Muscle layer of duodenum (tissue), 2 donors: ENCODE measurements around the gene GLCCI1.
"Not testable (repeated sequence)": the region's sequence is repeated elsewhere in the genome, so short reads cannot be mapped to it uniquely, and the experiment has no call there.

Experiments used
- H3K27ac ChIP-seq: one replicate; pipeline ENCODE4 v1.7.0; 2013; ENCODE audit warnings: mild to moderate bottlenecking, low read length
- H3K27me3 ChIP-seq: one replicate; pipeline ENCODE4 v1.7.0; 2013; ENCODE audit warnings: low read depth, mild to moderate bottlenecking, control low read depth, low read length
- H3K36me3 ChIP-seq, 2 donors: one replicate each; pipeline ENCODE4 v1.7.0; 2013; ENCODE audit warnings: low read length in 2 of 2, control low read depth in 1 of 2, mild to moderate bottlenecking in 1 of 2; ENCODE audit not compliant: insufficient read depth in 2 of 2, control insufficient read depth in 1 of 2
- H3K4me1 ChIP-seq, 2 donors: one replicate each; pipeline ENCODE4 v1.7.0; 2013; ENCODE audit warnings: low read length in 2 of 2, mild to moderate bottlenecking in 2 of 2, control low read depth in 1 of 2, moderate library complexity in 1 of 2; ENCODE audit not compliant: insufficient read depth in 2 of 2, control insufficient read depth in 1 of 2
- H3K4me3 ChIP-seq, 2 donors: one replicate each; pipeline ENCODE4 v1.7.0; 2013; ENCODE audit warnings: low read length in 2 of 2, low read depth in 1 of 2, mild to moderate bottlenecking in 1 of 2
- H3K9me3 ChIP-seq, 2 donors: one replicate each; pipeline ENCODE4 v1.7.0; 2013; ENCODE audit warnings: low read length in 2 of 2, control low read depth in 1 of 2, mild to moderate bottlenecking in 1 of 2; ENCODE audit not compliant: control insufficient read depth in 1 of 2
- donor health status: healthy.

Gene GLCCI1

DNA sequence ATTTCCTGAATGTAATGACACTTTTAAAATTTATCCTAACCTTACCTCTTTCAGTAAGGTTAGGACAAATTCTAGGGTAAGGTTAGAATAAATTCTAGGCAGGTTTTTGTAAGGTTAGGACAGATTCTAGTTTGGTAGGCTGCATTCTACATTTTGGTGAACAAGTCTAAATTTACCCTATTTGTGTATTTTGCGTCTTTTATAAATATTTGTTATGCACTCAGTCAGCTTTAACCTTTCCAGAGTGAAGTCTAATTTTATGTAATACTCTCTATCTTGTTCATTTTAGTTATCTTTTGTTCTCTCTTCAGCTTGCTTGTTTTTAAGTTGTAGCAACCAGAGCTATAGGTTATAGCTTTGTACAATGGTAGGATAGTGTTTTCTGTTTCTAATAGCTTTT is 54.0 kb downstream of the GLCCI1 start:
- Histone ChIP-seq H3K27ac (no peak overlapping the region), H3K4me1 (no peaks in the 10 kb centered on the region), H3K9me3 (peaks cover 0 to 6% of the 10 kb centered on the region in 2 donors), H3K27me3 (no peaks in the 10 kb centered on the region), H3K4me3 (no peak overlapping the region), H3K36me3 (peaks cover 16 to 24% of the 10 kb centered on the region in 2 donors)

DNA sequence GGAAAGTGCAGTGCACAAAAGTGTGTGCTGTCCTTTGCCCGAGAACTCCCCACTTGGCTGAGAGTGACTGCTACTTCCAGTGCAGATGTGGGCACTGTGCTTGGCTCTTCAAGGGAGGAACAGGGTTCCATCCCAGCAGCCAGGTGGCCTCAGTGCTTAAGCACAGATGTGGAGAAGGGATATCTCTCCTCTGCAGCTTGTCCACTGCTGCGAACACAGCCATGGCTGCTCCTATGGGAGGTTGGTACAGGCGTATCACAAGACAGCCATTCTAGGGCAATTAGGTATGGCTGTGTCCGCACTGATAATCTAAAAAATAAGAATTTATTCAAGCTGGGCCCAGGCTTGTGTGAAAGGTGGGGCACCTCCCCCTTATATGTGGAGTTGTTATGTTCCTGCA is 66.6 kb downstream of the GLCCI1 start:
- no peak overlapping the region for H3K4me3 ChIP-seq
- peaks cover 0 to 4% of the 10 kb centered on the region in 2 donors for H3K9me3 ChIP-seq
- no peak overlapping the region for H3K27ac ChIP-seq

DNA sequence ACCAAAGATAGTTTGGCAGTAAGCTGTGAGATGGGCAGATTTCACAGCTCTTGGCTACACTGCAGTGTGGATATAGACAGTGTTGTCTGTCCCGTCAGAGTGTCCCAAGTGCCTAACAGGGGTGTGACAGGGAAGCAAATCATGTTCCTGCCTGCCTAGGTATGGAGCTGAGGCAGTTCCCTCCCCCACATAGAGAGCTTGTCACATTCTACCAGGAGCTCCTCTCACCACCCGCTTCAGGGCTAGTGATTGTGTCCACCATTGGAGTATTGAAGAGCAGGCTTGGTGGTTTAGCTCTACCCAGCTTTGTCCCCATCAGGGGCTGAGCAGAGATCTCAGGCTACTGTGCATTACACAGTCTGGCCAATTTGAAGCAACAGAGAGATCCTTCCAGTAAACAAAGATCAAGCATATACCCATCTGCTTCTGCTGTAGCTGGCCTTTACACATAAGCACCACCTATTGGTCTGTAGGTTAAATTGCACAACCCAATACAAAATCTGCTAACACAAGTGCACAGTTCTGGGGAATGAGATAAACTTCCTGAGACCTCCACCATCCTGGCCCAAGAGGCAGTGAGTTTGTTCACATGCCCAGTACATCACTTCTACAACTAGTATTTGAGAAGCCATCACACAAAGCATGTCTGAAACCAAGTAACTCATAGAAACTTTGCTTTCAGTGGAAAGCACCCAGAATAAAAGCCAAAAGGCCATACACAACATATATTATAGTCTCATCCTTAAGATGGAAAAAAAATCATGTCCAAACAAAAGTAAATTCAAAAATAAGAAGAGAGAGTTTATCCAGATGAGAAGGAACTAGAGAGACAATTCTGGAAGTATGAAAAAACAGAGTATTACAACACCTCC is 67.3 kb downstream of the GLCCI1 start:
- H3K27ac ChIP-seq, result no peak overlapping the region
- H3K4me3 ChIP-seq, result no peak overlapping the region
- H3K27me3 ChIP-seq, result no peaks in the 10 kb centered on the region
- peaks cover 0 to 26% of the 10 kb centered on the region in 2 donors for H3K36me3 ChIP-seq
- H3K9me3 ChIP-seq, result peaks cover 0 to 4% of the 10 kb centered on the region in 2 donors
- no peaks in the 10 kb centered on the region for H3K4me1 ChIP-seq

More for the DNA sequence above, 66.6 kb downstream of the GLCCI1 start:
- Histone ChIP-seq H3K4me1 (no peaks in the 10 kb centered on the region), H3K36me3 (peaks cover 0 to 26% of the 10 kb centered on the region in 2 donors), H3K27me3 (no peaks in the 10 kb centered on the region)

DNA sequence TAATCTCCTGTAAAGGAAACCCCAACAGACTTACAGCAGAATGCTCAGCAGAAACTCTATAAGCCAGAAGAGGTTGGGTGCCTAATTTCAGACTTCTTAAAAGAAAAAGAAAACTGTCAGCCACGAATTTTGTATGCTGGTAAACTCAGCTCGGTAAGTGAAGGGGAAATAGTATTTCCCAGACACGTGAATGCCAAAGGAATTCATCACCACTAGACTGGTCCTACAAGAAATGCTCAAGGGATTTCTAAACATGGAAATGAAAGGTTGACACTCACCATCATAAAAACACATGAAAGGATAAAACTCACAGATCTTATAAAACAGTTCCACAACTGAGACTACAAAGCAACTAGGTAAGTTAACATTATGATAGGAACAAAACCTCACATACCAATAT is 68.6 kb downstream of the GLCCI1 start:
- no peak overlapping the region for H3K27ac ChIP-seq
- H3K4me3 ChIP-seq, result no peak overlapping the region
- H3K27me3 ChIP-seq, result no peaks in the 10 kb centered on the region
- H3K36me3 ChIP-seq, result peaks cover 0 to 22% of the 10 kb centered on the region in 2 donors
- H3K4me1 ChIP-seq, result no peaks in the 10 kb centered on the region
- H3K9me3 ChIP-seq, result peaks cover 0 to 4% of the 10 kb centered on the region in 2 donors

DNA sequence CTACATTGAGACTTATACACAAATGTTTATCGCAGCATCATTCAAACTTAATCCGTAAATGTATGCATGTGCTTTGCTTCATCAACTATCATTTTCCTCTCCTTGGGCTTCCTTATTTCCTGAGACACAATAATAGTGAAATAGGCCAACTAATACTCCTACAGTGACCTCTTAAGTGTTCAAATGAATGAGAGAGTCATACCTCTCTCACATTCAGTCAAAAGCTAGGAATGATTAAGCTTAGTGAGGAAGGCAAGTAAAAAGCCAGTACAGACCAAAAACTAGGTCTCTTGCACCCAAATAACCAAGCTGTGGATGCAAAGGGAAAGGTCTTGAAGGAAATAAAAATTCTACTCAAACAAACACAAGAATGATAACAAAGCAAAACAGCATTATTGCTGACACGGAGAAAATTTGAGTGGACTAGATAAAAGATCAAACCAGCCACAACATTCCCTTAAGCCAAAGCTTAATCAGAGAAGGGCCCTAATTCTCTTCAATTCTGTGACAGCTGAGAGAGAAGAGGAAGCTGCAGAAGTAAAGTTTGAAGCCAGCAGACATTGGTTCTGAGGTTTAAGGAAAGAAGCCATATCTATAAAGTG is 72.3 kb downstream of the GLCCI1 start:
- Histone ChIP-seq H3K4me1 (no peaks in the 10 kb centered on the region), H3K4me3 (no peak overlapping the region), H3K27me3 (no peaks in the 10 kb centered on the region), H3K36me3 (peaks cover 0 to 23% of the 10 kb centered on the region in 2 donors), H3K27ac (no peak overlapping the region), H3K9me3 (no peaks in the 10 kb centered on the region)

DNA sequence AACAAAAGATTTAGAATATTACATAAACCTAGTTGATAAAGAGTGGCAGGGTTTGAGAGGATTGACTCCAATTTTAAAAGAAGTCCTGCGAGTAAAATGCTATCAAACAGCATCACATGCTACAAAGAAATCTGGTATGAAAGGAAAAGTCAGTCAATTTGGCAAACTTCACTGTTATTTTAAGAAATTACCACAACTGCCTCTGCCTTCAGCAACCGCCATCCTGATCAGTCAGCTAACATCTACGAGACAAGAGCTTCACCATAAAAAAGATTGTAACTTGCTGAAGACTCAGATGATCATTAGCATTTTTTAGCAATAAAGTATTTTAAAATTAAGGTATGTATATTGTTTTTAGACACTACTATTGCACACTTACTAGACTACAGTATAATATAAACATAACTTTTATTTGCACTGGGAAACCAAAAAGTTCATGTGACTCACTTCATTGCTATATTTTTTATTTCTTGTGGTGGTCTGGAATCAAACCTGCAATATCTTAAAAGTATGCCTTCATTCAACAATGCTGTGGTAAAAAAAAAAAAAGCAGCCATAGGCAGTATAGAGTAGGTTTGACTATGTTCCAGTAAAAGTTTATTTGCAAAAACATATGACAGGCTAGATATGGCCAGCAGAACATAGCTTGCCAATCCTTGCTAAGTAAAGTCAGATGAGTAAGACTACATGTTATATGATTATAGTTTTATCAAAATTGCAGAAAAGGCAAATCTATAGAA is 74.4 kb downstream of the GLCCI1 start:
- H3K27me3 ChIP-seq, result no peaks in the 10 kb centered on the region
- H3K9me3 ChIP-seq, result no peaks in the 10 kb centered on the region
- H3K36me3 ChIP-seq, result peaks cover 0 to 18% of the 10 kb centered on the region in 2 donors
- H3K4me3 ChIP-seq, result no peak overlapping the region
- no peak overlapping the region for H3K27ac ChIP-seq
- no peaks in the 10 kb centered on the region for H3K4me1 ChIP-seq

DNA sequence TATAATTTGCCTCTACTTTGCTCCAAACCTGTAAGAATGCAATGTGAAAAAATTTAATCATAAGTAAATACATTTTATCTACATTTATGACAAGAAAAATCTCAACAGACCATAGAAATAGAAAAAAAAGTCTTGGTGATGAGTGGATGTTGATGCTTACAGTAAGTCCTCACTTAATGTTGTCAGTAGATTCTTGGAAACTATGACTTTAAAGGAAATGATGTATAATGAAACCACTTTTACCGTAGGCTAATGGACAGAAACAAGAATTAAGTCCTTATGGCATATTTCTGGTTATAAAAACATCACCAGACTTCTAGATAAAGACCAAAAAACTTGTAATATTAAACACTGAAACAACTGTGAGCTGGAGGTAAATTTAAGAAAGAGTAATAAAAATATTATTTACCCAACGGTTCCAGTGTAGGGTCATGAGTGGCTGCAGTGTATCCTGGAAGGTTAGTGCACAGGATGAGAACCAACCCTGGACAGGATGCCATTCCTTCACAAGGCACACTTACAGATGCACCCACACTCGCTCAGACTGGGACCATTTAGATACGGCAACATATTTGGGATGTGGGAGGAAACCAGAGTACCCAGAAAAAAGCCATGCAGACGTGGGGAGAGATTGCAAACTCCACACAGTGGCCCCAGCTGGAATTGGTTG is 76.3 kb downstream of the GLCCI1 start:
- no peak overlapping the region for H3K27ac ChIP-seq
- H3K4me3 ChIP-seq, result no peak overlapping the region
- no peaks in the 10 kb centered on the region for H3K4me1 ChIP-seq
- peaks cover 0 to 18% of the 10 kb centered on the region in 2 donors for H3K36me3 ChIP-seq
- no peaks in the 10 kb centered on the region for H3K27me3 ChIP-seq
- H3K9me3 ChIP-seq, result no peaks in the 10 kb centered on the region

DNA sequence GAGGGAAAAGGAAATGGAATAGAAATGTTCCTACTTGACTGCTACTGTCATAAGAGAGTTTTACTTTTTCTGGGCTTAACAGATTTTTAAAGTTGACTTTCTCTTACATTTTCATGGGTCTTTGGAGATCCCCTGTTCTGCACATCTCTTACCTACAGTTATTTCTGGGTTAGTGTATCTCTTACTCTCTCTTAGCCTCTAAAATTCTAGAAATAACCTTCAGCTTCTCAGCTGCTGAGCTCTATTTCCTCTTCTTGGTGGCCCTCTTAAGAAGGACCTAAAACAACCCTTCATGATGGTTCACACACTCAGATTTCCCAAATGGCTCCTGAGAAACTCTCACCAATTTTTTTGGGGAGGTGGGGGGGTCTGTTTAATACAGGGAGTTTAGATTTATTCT is 79.5 kb downstream of the GLCCI1 start:
- not testable (repeated sequence) for H3K9me3 ChIP-seq, H3K4me1 ChIP-seq, H3K27ac ChIP-seq, H3K4me3 ChIP-seq, H3K27me3 ChIP-seq, H3K36me3 ChIP-seq

DNA sequence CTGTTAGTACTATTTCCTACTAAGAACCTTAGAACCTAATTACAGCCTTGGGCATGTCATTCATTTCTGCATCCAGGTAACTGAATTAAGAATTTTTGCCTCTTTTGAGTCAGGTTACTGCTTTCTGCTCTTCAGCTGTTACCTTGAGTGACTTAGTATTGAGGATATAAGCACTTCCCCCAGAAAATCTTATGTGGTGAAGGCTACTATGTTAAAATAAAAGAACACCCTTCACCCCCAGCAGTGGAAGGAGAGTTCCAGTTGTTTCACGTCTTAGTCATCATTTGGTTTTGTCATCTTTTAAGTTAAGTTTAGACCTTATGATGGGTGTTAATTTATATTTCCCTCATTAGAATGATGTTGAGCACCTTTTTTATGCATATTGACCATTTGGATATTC is 82.8 kb downstream of the GLCCI1 start:
- Histone ChIP-seq H3K4me1 (no peaks in the 10 kb centered on the region), H3K9me3 (no peaks in the 10 kb centered on the region), H3K4me3 (no peak overlapping the region), H3K36me3 (peaks cover 4 to 5% of the 10 kb centered on the region in 2 donors), H3K27me3 (no peaks in the 10 kb centered on the region), H3K27ac (no peak overlapping the region)

DNA sequence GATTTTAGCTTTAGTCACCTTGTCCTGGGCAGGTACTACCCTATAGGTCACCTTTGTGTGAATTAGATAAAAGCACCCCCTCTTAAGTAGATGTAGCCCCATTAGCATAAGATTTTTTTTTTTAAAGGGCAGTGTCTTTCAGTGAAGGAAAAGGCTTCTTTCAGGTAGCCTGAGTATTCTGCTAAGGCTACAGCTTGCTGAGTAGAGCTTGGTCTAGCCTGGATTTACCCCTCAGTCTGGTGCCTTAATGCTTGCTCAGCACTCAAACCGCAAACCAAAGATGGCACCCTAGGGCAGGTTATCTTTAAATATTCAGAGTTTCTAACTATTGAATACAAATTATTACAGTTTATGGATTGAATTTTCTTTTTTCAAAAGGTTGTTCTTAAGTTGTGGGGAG is 83.4 kb downstream of the GLCCI1 start:
- H3K27ac ChIP-seq, result no peak overlapping the region
- no peak overlapping the region for H3K4me3 ChIP-seq

DNA sequence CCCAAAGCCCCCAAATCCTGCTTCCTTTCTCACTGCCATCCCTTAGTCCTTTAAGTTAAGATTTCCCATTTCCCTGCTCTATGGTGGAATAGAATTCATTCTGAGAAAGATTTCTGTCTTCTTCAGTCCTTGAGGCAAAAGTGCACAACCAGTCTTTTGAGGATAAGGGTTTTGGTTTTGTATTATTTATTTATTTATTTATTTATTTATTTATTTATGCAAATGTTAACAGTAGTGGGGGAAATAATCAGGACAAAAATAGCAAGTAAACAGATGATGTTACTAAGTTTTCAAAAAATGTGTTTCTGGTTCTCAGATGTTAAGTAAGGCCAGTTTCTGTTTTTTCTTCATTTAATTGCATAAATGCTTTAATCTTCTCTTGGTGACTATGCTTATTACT is 84.2 kb downstream of the GLCCI1 start:
- Histone ChIP-seq H3K4me1 (no peaks in the 10 kb centered on the region), H3K36me3 (peaks cover 6 to 8% of the 10 kb centered on the region in 2 donors), H3K4me3 (no peak overlapping the region)

More for the DNA sequence above, 83.4 kb downstream of the GLCCI1 start:
- Histone ChIP-seq H3K27me3 (no peaks in the 10 kb centered on the region), H3K9me3 (no peaks in the 10 kb centered on the region), H3K4me1 (no peaks in the 10 kb centered on the region), H3K36me3 (peaks cover under 1 to 6% of the 10 kb centered on the region in 2 donors)

More for the DNA sequence above, 84.2 kb downstream of the GLCCI1 start:
- H3K9me3 ChIP-seq, result no peaks in the 10 kb centered on the region
- no peaks in the 10 kb centered on the region for H3K27me3 ChIP-seq
- no peak overlapping the region for H3K27ac ChIP-seq
